OCI-LY7 (cell line): ENCODE results near the gene BARX1. TPM values are rescaled to one million over a fixed set of nuclear protein-coding genes. Genes with fewer than 3 reads are reported as not detected.

ENCODE experiments used
- BruUV-seq: library from RNA; stranded (reverse); fragments of 400-500 nt; replicated peaks from 2 replicates; lab custom pipeline; 2021; lab: Mats Ljungman, UMichigan
- CTCF ChIA-PET: fragments of 300-600 bp; sonication (Branson Sonifier 250); formaldehyde crosslinking; loops from one replicate; lab custom pipeline; 2022; ENCODE audit warnings: antibody characterized with exemption; ENCODE audit not compliant: unreplicated experiment; lab: Charles Lee
- POLR2A ChIA-PET: fragments of 300-600 bp; sonication (Branson Sonifier 250); formaldehyde crosslinking; loops from one replicate; lab custom pipeline; 2022; ENCODE audit warnings: antibody characterized with exemption; lab: Charles Lee
- DNase-seq: peaks from one replicate; pipeline ENCODE4 v3.0.0-alpha.2; 2015; ENCODE audit warnings: low spot score
- H2AFZ ChIP-seq: fragments of 200-600 bp; sonication (generic), shearing (Covaris generic); 2 replicates; pipeline ENCODE4 v1.6.1; 2014; ENCODE audit warnings: mild to moderate bottlenecking, antibody characterized with exemption, low read length, moderate library complexity
- H3K27ac ChIP-seq: fragments of 200-600 bp; sonication (generic); 2 replicates; pipeline ENCODE4 v1.5.1; 2014; ENCODE audit warnings: mixed run types, low read depth, mild to moderate bottlenecking, moderate library complexity, low read length, inconsistent platforms; ENCODE audit not compliant: poor library complexity, severe bottlenecking
- H3K36me3 ChIP-seq: fragments of 200-600 bp; sonication (generic); 2 replicates; pipeline ENCODE4 v1.6.1; 2014; ENCODE audit warnings: mild to moderate bottlenecking, antibody characterized with exemption, low read length, moderate library complexity, mixed read lengths; ENCODE audit not compliant: insufficient read depth
- H3K4me1 ChIP-seq: fragments of 200-600 bp; sonication (generic); 2 replicates; pipeline ENCODE4 v1.5.1; 2014; ENCODE audit warnings: mild to moderate bottlenecking, low read length; ENCODE audit not compliant: insufficient read depth, poor library complexity, severe bottlenecking
- H3K4me2 ChIP-seq: fragments of 200-600 bp; sonication (generic); 2 replicates; pipeline ENCODE4 v1.6.1; 2014; ENCODE audit warnings: mild to moderate bottlenecking, low read length
- H3K4me3 ChIP-seq: fragments of 200-600 bp; sonication (generic); 2 replicates; pipeline ENCODE4 v1.5.1; 2014; ENCODE audit warnings: mild to moderate bottlenecking, low read depth, low read length; ENCODE audit not compliant: poor library complexity, severe bottlenecking
- H3K79me2 ChIP-seq: fragments of 200-600 bp; sonication (generic); 2 replicates; pipeline ENCODE4 v1.6.1; 2016; ENCODE audit warnings: low read depth, mild to moderate bottlenecking, low read length, moderate library complexity, mixed read lengths; ENCODE audit not compliant: insufficient read depth
- H3K9me2 ChIP-seq: fragments of 200-600 bp; sonication (generic); 2 replicates; pipeline ENCODE4 v1.6.1; 2016; ENCODE audit warnings: mild to moderate bottlenecking, low read length, mixed read lengths; ENCODE audit not compliant: insufficient read depth
- H3K9me3 ChIP-seq: fragments of 200-600 bp; sonication (generic); 2 replicates; pipeline ENCODE4 v1.6.1; 2014; ENCODE audit warnings: mild to moderate bottlenecking, mixed run types, low read length, mixed read lengths
- H4K20me1 ChIP-seq: fragments of 200-600 bp; sonication (generic); 2 replicates; pipeline ENCODE4 v1.6.1; 2014; ENCODE audit warnings: mild to moderate bottlenecking, antibody characterized with exemption, low read length, moderate library complexity, mixed read lengths; ENCODE audit not compliant: insufficient read depth
- EZH2phosphoT487 ChIP-seq: fragments of 200-600 bp; sonication (generic); IDR thresholded peaks from 2 replicates; pipeline ENCODE4 v1.6.1; 2018; ENCODE audit warnings: low read depth, borderline replicate concordance, mild to moderate bottlenecking, mixed run types, antibody characterized with exemption, low read length, moderate library complexity, mixed read lengths
- intact Hi-C: fragments of 100-400 bp; cut with micrococcal nuclease; formaldehyde crosslinking; loops from one replicate; pipeline ENCODE4 v1.10.0; 2022; ENCODE audit not compliant: unreplicated experiment
- total RNA-seq, 2 experiments: library from RNA; depleted of rRNA in 1 of 2; stranded (reverse); fragments of >200 nt in 1 of 2; shearing (Covaris generic) in 1 of 2; gene quantifications; 2 replicates each; pipeline ENCODE4 v1.2.3, GENCODE V29; 2014 to 2022
- TF ChIP-seq, protein P1 (sequence below): fragments of 200-600 bp; sonication (generic); conservative IDR thresholded peaks from 2 replicates; pipeline ENCODE4 v1.5.1; 2014; ENCODE audit warnings: mild to moderate bottlenecking, antibody characterized with exemption, low read length, moderate library complexity, mixed read lengths

The BARX1 gene
- total RNA-seq, 2 experiments from 2014 or later = not detected

DNA sequence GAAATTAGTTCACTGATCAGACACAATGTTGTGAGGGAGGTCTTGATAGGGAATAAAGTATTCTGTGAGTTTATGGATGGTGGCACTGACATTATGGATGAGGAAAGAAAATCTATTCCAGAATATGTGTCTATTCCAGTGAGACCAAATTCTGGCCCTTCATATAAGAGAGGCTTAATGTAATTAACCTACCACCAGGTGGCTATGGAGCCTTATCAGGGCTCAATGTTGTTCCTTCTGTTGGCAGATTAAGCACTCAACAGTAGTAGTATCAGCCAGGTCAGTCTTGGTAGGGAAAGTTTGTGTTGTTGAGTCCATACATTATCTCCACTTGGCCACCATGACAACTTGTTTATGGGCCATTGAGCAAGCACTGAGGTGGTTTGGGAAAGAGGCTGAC, 41.7 kb upstream of the BARX1 start:
- ChIA-PET POLR2A (no interaction called here), CTCF (no interaction called here)
- H3K4me3 ChIP-seq = no peak overlapping the region
- no peaks in the 10 kb centered on the region for H3K4me1 ChIP-seq
- H2AFZ ChIP-seq = no peak overlapping the region
- H4K20me1 ChIP-seq = no peaks in the 10 kb centered on the region
- H3K79me2 ChIP-seq = no peaks in the 10 kb centered on the region
- no peaks in the 10 kb centered on the region for H3K9me2 ChIP-seq
- BruUV-seq = no TSS peak
- H3K4me2 ChIP-seq = no peak overlapping the region
- TF ChIP-seq, protein P1, sequence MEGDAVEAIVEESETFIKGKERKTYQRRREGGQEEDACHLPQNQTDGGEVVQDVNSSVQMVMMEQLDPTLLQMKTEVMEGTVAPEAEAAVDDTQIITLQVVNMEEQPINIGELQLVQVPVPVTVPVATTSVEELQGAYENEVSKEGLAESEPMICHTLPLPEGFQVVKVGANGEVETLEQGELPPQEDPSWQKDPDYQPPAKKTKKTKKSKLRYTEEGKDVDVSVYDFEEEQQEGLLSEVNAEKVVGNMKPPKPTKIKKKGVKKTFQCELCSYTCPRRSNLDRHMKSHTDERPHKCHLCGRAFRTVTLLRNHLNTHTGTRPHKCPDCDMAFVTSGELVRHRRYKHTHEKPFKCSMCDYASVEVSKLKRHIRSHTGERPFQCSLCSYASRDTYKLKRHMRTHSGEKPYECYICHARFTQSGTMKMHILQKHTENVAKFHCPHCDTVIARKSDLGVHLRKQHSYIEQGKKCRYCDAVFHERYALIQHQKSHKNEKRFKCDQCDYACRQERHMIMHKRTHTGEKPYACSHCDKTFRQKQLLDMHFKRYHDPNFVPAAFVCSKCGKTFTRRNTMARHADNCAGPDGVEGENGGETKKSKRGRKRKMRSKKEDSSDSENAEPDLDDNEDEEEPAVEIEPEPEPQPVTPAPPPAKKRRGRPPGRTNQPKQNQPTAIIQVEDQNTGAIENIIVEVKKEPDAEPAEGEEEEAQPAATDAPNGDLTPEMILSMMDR = peak; percentile 41
- TF ChIP-seq EZH2phosphoT487 = no peak
- peak; percentile 11 for DNase-seq
- intact Hi-C loops = no loop called here
- H3K9me3 ChIP-seq = no peaks in the 10 kb centered on the region
- no peaks in the 10 kb centered on the region for H3K36me3 ChIP-seq
- no peak overlapping the region for H3K27ac ChIP-seq

DNA sequence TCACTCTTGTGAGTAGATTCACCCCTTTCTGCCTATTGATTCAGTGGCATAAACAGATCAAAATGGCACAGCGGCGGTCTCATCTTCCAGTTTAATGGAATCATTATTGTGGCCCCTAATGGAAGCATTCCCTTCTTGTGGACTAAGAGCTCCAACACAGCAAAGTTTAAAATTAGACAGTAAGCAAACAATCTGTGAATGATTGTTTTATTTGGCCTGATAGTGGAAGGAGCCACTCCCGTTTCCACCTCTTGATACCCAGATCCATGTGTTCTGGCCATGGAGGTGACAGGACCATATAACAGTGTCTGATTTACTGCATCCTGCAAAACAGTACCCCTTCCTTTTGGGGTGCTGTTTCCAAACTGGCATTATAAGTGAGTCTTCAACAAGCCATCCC, 41.2 kb upstream of the BARX1 start:
- no peak overlapping the region for H3K27ac ChIP-seq
- no peak for TF ChIP-seq EZH2phosphoT487
- TF ChIP-seq, protein P1 = no peak
- H3K36me3 ChIP-seq = no peaks in the 10 kb centered on the region
- H3K9me2 ChIP-seq = no peaks in the 10 kb centered on the region
- no peak overlapping the region for H2AFZ ChIP-seq
- H3K4me3 ChIP-seq = no peak overlapping the region
- no peaks in the 10 kb centered on the region for H4K20me1 ChIP-seq
- ChIA-PET CTCF (no interaction called here), POLR2A (no interaction called here)
- H3K9me3 ChIP-seq = no peaks in the 10 kb centered on the region
- no TSS peak for BruUV-seq
- no peak overlapping the region for H3K4me2 ChIP-seq
- intact Hi-C loops = no loop called here
- DNase-seq = no peak
- no peaks in the 10 kb centered on the region for H3K4me1 ChIP-seq
- H3K79me2 ChIP-seq = no peaks in the 10 kb centered on the region

DNA sequence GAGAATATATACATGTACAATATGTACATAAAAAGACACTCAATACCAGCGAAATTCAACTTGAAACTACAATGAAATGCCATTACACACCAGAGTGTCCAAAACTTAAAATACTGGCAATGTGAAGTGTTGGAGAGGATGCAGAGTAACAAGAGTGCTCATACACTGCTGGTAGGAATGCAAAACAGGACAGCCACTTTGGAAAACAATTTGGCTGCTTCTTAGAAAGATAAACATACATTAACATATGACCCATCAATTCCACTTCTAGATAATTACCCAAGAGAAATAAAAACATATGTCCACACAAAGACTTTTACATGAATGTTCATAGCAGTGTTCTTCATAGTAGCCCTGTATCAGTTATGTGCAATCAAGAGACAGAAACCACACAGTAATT, 39.4 kb upstream of the BARX1 start:
- Histone ChIP-seq H3K27ac (no peak overlapping the region), H3K79me2 (no peaks in the 10 kb centered on the region), H3K36me3 (no peaks in the 10 kb centered on the region), H3K9me2 (no peaks in the 10 kb centered on the region), H3K4me3 (no peak overlapping the region), H3K9me3 (peaks cover 7% of the 10 kb centered on the region; the same call in 1 of the 2 replicates), H3K4me1 (no peaks in the 10 kb centered on the region), H3K4me2 (no peak overlapping the region), H4K20me1 (no peaks in the 10 kb centered on the region), H2AFZ (no peak overlapping the region)
- ChIA-PET CTCF (no interaction called here), POLR2A (no interaction called here)
- intact Hi-C loops = no loop called here
- TF ChIP-seq EZH2phosphoT487 = no peak
- TF ChIP-seq, protein P1 = no peak
- no TSS peak for BruUV-seq
- DNase-seq = no peak
